Stimulated activated CD8-positive, alpha-beta memory T cell treated with anti-CD3 and anti-CD28 coated beads, Interleukin-7, amount 100 ng/mL, for 48 hours (primary cell): ENCODE results near the gene GBP3.
"Not testable (repeated sequence)": the region's sequence is repeated elsewhere in the genome, so short reads cannot be mapped to it uniquely, and the experiment has no call there.

ENCODE experiments used
- DNase-seq, 2 donors: peaks; one replicate each; pipeline ENCODE4 v3.0.0-alpha.2; 2020; ENCODE audit warnings: low read depth in 1 of 2; ENCODE audit errors: extremely low read depth in 1 of 2

Gene GBP3

GRCh38 chr1:88979749-88980116, 42.9 kb downstream of the GBP3 start:
- no peak for DNase-seq

GRCh38 chr1:88979054-88979748, 43.5 kb downstream of the GBP3 start:
- no peak for DNase-seq

GRCh38 chr1:88976235-88976634, 46.4 kb downstream of the GBP3 start:
- DNase-seq = no peak

- DNase-seq = not testable (repeated sequence)
Observed at GRCh38 chr1:88974616-88975172, 48.0 kb downstream of the GBP3 start.

GRCh38 chr1:88973520-88974137, 49.0 kb downstream of the GBP3 start:
- no peak for DNase-seq

GRCh38 chr1:88961647-88962275, 60.9 kb downstream of the GBP3 start:
- DNase-seq = no peak

- no peak for DNase-seq
Observed at GRCh38 chr1:88961081-88961480, 61.6 kb downstream of the GBP3 start.
